HepG2 (cell line): Measurements from ENCODE around the gene MARVELD3. TPM values are rescaled to one million over a fixed set of nuclear protein-coding genes. Genes with fewer than 3 reads are reported as not detected.
A peak's percentile ranks its signal among the peaks of the same experiment; 100 is the strongest.

Experiments used
- CBFB ChIP-seq: sonication (generic); formaldehyde crosslinking; IDR thresholded peaks from 2 replicates; pipeline ENCODE4 v1.4.0; 2020; ENCODE audit warnings: missing genetic modification reagents
- ETV5 ChIP-seq: IDR thresholded peaks from 2 replicates; pipeline ENCODE4 v1.6.1; 2018; ENCODE audit warnings: missing biosample characterization, missing genetic modification reagents, inconsistent platforms, borderline replicate concordance
- KDM6A ChIP-seq: IDR thresholded peaks from 2 replicates; pipeline ENCODE4 v1.6.1; 2016; ENCODE audit warnings: low read depth
- MEIS1 ChIP-seq: sonication (generic); formaldehyde crosslinking; IDR thresholded peaks from 2 replicates; pipeline ENCODE4 v1.9.0; 2021; ENCODE audit warnings: mild to moderate bottlenecking, missing genetic modification reagents, moderate library complexity, borderline replicate concordance
- NCOR1 ChIP-seq: fragments of 200-600 bp; sonication (generic); IDR thresholded peaks from 2 replicates; pipeline ENCODE4 v1.7.0; 2017; ENCODE audit warnings: antibody characterized with exemption, low read length, borderline replicate concordance
- POLR2A ChIP-seq, 2 experiments: IDR thresholded peaks; 2 replicates each; pipeline ENCODE4 v1.6.1; 2011; ENCODE audit warnings: low read depth in 2 of 2, low read length in 2 of 2, mild to moderate bottlenecking in 1 of 2, moderate library complexity in 1 of 2; ENCODE audit not compliant: insufficient read depth in 1 of 2
- REPIN1 ChIP-seq: sonication (generic); formaldehyde crosslinking; IDR thresholded peaks from 2 replicates; pipeline ENCODE4 v1.8.0; 2022; ENCODE audit warnings: missing genetic modification reagents, low read depth, mild to moderate bottlenecking, borderline replicate concordance
- RXRB ChIP-seq: IDR thresholded peaks from 2 replicates; pipeline ENCODE4 v1.6.1; 2016; ENCODE audit warnings: borderline replicate concordance, missing genetic modification reagents, missing compliant biosample characterization
- SALL1 ChIP-seq: sonication (generic); formaldehyde crosslinking; IDR thresholded peaks from 2 replicates; pipeline ENCODE4 v1.8.0; 2022; ENCODE audit warnings: mild to moderate bottlenecking, missing genetic modification reagents
- TARDBP ChIP-seq: sonication (generic); formaldehyde crosslinking; IDR thresholded peaks from 2 replicates; pipeline ENCODE4 v1.8.0; 2022; ENCODE audit warnings: mild to moderate bottlenecking, missing genetic modification reagents
- TBX3 ChIP-seq: fragments of 450-650 bp; IDR thresholded peaks from 2 replicates; pipeline ENCODE4 v1.6.1; 2017; ENCODE audit warnings: antibody characterized with exemption, mild to moderate bottlenecking, inconsistent platforms, borderline replicate concordance
- ZNF556 ChIP-seq: sonication (generic); formaldehyde crosslinking; IDR thresholded peaks from 2 replicates; pipeline ENCODE4 v1.4.0; 2020; ENCODE audit warnings: mild to moderate bottlenecking, missing genetic modification reagents, borderline replicate concordance
- ZNF572 ChIP-seq: sonication (generic); formaldehyde crosslinking; IDR thresholded peaks from 2 replicates; pipeline ENCODE4 v1.5.1; 2020; ENCODE audit warnings: mild to moderate bottlenecking, missing genetic modification reagents
- polyA plus RNA-seq, 8 experiments: library from polyadenylated mRNA; depleted of rRNA in 3 of 8; stranded (reverse) in 7 of 8; unstranded in 1 of 8; fragments of >200 nt; fragmentation: Illumina TruSeq in 4 of 8; extraction: Trizol in 4 of 8; gene quantifications; 2 replicates each; pipeline versions ENCODE4 v1.2.1 to v1.2.3, GENCODE V29; 2011 to 2016; ENCODE audit warnings: low read depth in 4 of 8, missing spikeins in 1 of 8, mixed read lengths in 1 of 8; ENCODE audit not compliant: insufficient read depth in 1 of 8
- total RNA-seq, 5 experiments: library from RNA; depleted of rRNA; stranded (reverse); fragments of >200 nt; fragmentation: Illumina TruSeq; extraction: Trizol; gene quantifications; 2 replicates each; pipeline ENCODE4 v1.2.3, GENCODE V29; 2016; ENCODE audit warnings: low read depth in 1 of 5
- TF ChIP-seq, protein P1 (sequence below): IDR thresholded peaks from 2 replicates; pipeline ENCODE4 v1.6.1; 2016; ENCODE audit warnings: missing compliant biosample characterization, missing genetic modification reagents, borderline replicate concordance
- TF ChIP-seq, protein P2 (sequence below): sonication (generic); formaldehyde crosslinking; IDR thresholded peaks from 2 replicates; pipeline ENCODE4 v1.5.1; 2020; ENCODE audit warnings: mild to moderate bottlenecking, moderate library complexity, missing genetic modification reagents
- TF ChIP-seq, protein P3 (sequence below): sonication (generic); formaldehyde crosslinking; IDR thresholded peaks from 2 replicates; pipeline ENCODE4 v1.4.0; 2020; ENCODE audit warnings: missing genetic modification reagents
- TF ChIP-seq, protein P4 (sequence below): sonication (generic); formaldehyde crosslinking; IDR thresholded peaks from 2 replicates; pipeline ENCODE4 v1.4.0; 2020; ENCODE audit warnings: mild to moderate bottlenecking, missing genetic modification reagents
- TF ChIP-seq, protein P5 (sequence below): sonication (generic); formaldehyde crosslinking; IDR thresholded peaks from 2 replicates; pipeline ENCODE4 v1.4.0; 2020; ENCODE audit warnings: missing genetic modification reagents, borderline replicate concordance
- TF ChIP-seq, protein P6 (sequence below): sonication (generic); formaldehyde crosslinking; IDR thresholded peaks from 2 replicates; pipeline ENCODE4 v1.5.1; 2020; ENCODE audit warnings: mild to moderate bottlenecking, missing genetic modification reagents

MARVELD3 gene
- total and polyA plus RNA-seq, 2 of the 13 experiments (the other 11 are each of a cell fraction or from before 2014, with no cell fraction given) = 4.8 to 5.6 TPM

DNA sequence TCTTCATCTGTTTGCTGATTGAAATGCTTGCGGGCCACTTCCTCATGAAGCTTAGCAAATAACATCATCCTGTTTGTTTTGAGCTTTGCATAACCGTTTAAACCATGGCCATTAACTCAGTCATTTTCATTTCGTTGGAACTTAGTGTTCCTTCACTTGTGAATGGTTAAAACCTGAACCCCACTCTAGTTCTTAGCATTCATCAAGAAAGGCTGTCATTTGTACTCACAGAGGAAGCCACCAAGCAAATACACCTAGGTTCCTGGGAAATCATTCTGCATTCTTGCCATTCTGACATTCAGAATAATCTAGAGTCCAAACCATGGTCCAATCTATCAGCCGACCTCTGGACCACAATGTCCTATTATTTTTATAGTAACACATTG is 40.7 kb upstream of the MARVELD3 start (continued):
- TF ChIP-seq, protein P1, sequence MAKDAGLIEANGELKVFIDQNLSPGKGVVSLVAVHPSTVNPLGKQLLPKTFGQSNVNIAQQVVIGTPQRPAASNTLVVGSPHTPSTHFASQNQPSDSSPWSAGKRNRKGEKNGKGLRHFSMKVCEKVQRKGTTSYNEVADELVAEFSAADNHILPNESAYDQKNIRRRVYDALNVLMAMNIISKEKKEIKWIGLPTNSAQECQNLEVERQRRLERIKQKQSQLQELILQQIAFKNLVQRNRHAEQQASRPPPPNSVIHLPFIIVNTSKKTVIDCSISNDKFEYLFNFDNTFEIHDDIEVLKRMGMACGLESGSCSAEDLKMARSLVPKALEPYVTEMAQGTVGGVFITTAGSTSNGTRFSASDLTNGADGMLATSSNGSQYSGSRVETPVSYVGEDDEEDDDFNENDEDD = no peak; the same call in 1 of the 2 replicates
- TF ChIP-seq TBX3 (no peak), KDM6A (CRISPR knock-in tag) (0 out of 2 replicates have a peak, but pooled peaks have one; percentile 76), SALL1 (CRISPR knock-in tag) (peak; percentile 14; the same call in 1 of the 2 replicates), ETV5 (peak; percentile 94), ZNF556 (CRISPR knock-in tag) (no peak; the same call in 1 of the 2 replicates), MEIS1 (CRISPR knock-in tag) (no peak), NCOR1 (peak; percentile 70; the same call in 1 of the 2 replicates), CBFB (CRISPR knock-in tag) (no peak), RXRB (CRISPR knock-in tag) (peak; percentile 45; the same call in 1 of the 2 replicates), POLR2A (IDR thresholded peaks at IDR 0.05; ENCODE audit: insufficient read depth in 1 of 2, low read depth in 2 of 2, low read length in 2 of 2) (0 out of 4 replicates have a peak, but pooled peaks of 1 of the 2 experiments have one; percentile 18), REPIN1 (CRISPR knock-in tag) (0 out of 2 replicates have a peak, but pooled peaks have one; percentile 42), TARDBP (peak; percentile 75; the same call in 1 of the 2 replicates), ZNF572 (CRISPR knock-in tag) (no peak)
- TF ChIP-seq, protein P2, sequence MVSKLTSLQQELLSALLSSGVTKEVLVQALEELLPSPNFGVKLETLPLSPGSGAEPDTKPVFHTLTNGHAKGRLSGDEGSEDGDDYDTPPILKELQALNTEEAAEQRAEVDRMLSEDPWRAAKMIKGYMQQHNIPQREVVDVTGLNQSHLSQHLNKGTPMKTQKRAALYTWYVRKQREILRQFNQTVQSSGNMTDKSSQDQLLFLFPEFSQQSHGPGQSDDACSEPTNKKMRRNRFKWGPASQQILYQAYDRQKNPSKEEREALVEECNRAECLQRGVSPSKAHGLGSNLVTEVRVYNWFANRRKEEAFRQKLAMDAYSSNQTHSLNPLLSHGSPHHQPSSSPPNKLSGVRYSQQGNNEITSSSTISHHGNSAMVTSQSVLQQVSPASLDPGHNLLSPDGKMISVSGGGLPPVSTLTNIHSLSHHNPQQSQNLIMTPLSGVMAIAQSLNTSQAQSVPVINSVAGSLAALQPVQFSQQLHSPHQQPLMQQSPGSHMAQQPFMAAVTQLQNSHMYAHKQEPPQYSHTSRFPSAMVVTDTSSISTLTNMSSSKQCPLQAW (CRISPR knock-in tag) = peak; percentile 46; the same call in 1 of the 2 replicates
- TF ChIP-seq, protein P3, sequence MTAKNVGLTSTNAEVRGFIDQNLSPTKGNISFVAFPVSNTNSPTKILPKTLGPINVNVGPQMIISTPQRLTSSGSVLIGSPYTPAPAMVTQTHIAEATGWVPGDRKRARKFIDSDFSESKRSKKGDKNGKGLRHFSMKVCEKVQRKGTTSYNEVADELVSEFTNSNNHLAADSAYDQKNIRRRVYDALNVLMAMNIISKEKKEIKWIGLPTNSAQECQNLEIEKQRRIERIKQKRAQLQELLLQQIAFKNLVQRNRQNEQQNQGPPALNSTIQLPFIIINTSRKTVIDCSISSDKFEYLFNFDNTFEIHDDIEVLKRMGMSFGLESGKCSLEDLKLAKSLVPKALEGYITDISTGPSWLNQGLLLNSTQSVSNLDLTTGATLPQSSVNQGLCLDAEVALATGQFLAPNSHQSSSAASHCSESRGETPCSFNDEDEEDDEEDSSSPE (CRISPR knock-in tag) = peak; percentile 24; the same call in 1 of the 2 replicates
- TF ChIP-seq, protein P4, sequence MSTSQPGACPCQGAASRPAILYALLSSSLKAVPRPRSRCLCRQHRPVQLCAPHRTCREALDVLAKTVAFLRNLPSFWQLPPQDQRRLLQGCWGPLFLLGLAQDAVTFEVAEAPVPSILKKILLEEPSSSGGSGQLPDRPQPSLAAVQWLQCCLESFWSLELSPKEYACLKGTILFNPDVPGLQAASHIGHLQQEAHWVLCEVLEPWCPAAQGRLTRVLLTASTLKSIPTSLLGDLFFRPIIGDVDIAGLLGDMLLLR (CRISPR knock-in tag) = no peak
- TF ChIP-seq, protein P5, sequence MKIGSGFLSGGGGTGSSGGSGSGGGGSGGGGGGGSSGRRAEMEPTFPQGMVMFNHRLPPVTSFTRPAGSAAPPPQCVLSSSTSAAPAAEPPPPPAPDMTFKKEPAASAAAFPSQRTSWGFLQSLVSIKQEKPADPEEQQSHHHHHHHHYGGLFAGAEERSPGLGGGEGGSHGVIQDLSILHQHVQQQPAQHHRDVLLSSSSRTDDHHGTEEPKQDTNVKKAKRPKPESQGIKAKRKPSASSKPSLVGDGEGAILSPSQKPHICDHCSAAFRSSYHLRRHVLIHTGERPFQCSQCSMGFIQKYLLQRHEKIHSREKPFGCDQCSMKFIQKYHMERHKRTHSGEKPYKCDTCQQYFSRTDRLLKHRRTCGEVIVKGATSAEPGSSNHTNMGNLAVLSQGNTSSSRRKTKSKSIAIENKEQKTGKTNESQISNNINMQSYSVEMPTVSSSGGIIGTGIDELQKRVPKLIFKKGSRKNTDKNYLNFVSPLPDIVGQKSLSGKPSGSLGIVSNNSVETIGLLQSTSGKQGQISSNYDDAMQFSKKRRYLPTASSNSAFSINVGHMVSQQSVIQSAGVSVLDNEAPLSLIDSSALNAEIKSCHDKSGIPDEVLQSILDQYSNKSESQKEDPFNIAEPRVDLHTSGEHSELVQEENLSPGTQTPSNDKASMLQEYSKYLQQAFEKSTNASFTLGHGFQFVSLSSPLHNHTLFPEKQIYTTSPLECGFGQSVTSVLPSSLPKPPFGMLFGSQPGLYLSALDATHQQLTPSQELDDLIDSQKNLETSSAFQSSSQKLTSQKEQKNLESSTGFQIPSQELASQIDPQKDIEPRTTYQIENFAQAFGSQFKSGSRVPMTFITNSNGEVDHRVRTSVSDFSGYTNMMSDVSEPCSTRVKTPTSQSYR = no peak
- TF ChIP-seq, protein P6, sequence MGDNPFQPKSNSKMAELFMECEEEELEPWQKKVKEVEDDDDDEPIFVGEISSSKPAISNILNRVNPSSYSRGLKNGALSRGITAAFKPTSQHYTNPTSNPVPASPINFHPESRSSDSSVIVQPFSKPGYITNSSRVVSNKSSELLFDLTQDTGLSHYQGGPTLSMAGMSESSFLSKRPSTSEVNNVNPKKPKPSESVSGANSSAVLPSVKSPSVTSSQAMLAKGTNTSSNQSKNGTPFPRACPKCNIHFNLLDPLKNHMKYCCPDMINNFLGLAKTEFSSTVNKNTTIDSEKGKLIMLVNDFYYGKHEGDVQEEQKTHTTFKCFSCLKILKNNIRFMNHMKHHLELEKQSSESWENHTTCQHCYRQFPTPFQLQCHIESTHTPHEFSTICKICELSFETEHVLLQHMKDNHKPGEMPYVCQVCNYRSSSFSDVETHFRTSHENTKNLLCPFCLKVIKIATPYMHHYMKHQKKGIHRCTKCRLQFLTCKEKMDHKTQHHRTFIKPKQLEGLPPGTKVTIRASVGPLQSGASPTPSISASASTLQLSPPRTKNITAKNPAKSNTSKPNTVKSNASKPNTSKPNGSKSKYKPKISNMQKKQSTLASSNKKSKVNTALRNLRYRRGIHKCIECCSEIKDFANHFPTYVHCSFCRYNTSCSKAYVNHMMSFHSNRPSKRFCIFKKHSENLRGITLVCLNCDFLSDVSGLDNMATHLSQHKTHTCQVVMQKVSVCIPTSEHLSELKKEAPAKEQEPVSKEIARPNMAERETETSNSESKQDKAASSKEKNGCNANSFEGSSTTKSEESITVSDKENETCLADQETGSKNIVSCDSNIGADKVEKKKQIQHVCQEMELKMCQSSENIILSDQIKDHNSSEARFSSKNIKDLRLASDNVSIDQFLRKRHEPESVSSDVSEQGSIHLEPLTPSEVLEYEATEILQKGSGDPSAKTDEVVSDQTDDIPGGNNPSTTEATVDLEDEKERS = no peak
